GM23338 (cell line): ENCODE results near the gene PRUNE2.

Experiments used
- CREB1 ChIP-seq: fragments of 250-450 bp; sonication (Bioruptor Pico); IDR thresholded peaks from 2 replicates; pipeline ENCODE4 v1.5.0; 2020; ENCODE audit warnings: low read depth, mild to moderate bottlenecking, moderate library complexity
- CTCF ChIP-seq, 2 experiments: fragments of 200-600 bp in 1 of 2; sonication (generic) in 1 of 2; conservative IDR thresholded peaks; 2 replicates each; pipeline versions ENCODE4 v1.5.1 to v1.6.1; 2016 to 2017; ENCODE audit warnings: antibody characterized with exemption in 2 of 2, low read depth in 2 of 2, mild to moderate bottlenecking in 2 of 2, moderate library complexity in 1 of 2
- EZH2 ChIP-seq: fragments of 200-600 bp; sonication (generic); IDR thresholded peaks from one replicate; pipeline ENCODE4 v1.8.0; 2017; ENCODE audit warnings: antibody characterized with exemption, mild to moderate bottlenecking, low read depth; ENCODE audit not compliant: unreplicated experiment
- EZH2phosphoT487 ChIP-seq: fragments of 200-600 bp; sonication (generic); IDR thresholded peaks from one replicate; pipeline ENCODE4 v1.8.1; 2018; ENCODE audit warnings: antibody characterized with exemption; ENCODE audit not compliant: unreplicated experiment
- JUNB ChIP-seq: IDR thresholded peaks from one replicate; pipeline ENCODE4 v1.6.1; 2016; ENCODE audit warnings: antibody characterized with exemption; ENCODE audit not compliant: unreplicated experiment
- NANOG ChIP-seq: IDR thresholded peaks from 2 replicates; pipeline ENCODE4 v1.6.1; 2016; ENCODE audit warnings: antibody characterized with exemption, borderline replicate concordance
- POLR2AphosphoS5 ChIP-seq: IDR thresholded peaks from 2 replicates; pipeline ENCODE4 v1.6.1; 2016; ENCODE audit warnings: antibody characterized with exemption, low read depth
- REST ChIP-seq: IDR thresholded peaks from one replicate; pipeline ENCODE4 v1.6.1; 2018; ENCODE audit warnings: antibody characterized with exemption; ENCODE audit not compliant: unreplicated experiment
- ZNF114 ChIP-seq: fragments of 250-450 bp; sonication (Bioruptor Pico); IDR thresholded peaks from 2 replicates; pipeline ENCODE4 v1.5.0; 2020; ENCODE audit warnings: mild to moderate bottlenecking, moderate library complexity

- TF ChIP-seq POLR2AphosphoS5 (no peak), CTCF (conservative IDR thresholded peaks at IDR 0.05; ENCODE audit: low read depth in 2 of 2) (no peak), NANOG (no peak), EZH2 (no peak), JUNB (no peak), EZH2phosphoT487 (no peak), ZNF114 (no peak), REST (no peak), CREB1 (CRISPR knock-in tag) (no peak)
Measured at GRCh38 chr9:76684213-76684612, 221.7 kb downstream of the PRUNE2 start.
